Large intestine (tissue), 3 donors: ENCODE results near the gene CECR2. TPM values are rescaled to one million over a fixed set of nuclear protein-coding genes. Genes with fewer than 3 reads are reported as not detected.

ENCODE experiments used
- DNase-seq, 2 donors: peaks; one replicate each; pipeline versions ENCODE4 v3.0.0 to v3.0.0-alpha.2; 2013
- H3K27ac ChIP-seq: one replicate; pipeline ENCODE4 v1.5.1; 2013; ENCODE audit warnings: low read length
- H3K27me3 ChIP-seq: 2 replicates; pipeline ENCODE4 v1.6.1; 2013; ENCODE audit warnings: low read length; ENCODE audit not compliant: control insufficient read depth, insufficient read depth
- H3K36me3 ChIP-seq: 2 replicates; pipeline ENCODE4 v1.6.1; 2013; ENCODE audit warnings: low read length; ENCODE audit not compliant: control insufficient read depth, insufficient read depth
- H3K4me1 ChIP-seq: one replicate; pipeline ENCODE4 v1.6.1; 2013; ENCODE audit warnings: low read length; ENCODE audit not compliant: control insufficient read depth, insufficient read depth
- H3K4me3 ChIP-seq: one replicate; pipeline ENCODE4 v1.5.1; 2013; ENCODE audit warnings: low read length
- H3K9me3 ChIP-seq: one replicate; pipeline ENCODE4 v1.6.1; 2013; ENCODE audit warnings: mild to moderate bottlenecking, low read depth, low read length, moderate library complexity; ENCODE audit not compliant: control insufficient read depth
- whole genome bisulfite sequencing: methylation state at CpG from one replicate; pipeline ENCODE4 v1.1.5; 2013; ENCODE audit warnings: low lambda C conversion rate; ENCODE audit not compliant: insufficient coverage; 5-methylcytosine and 5-hydroxymethylcytosine counted together
- polyA plus RNA-seq: library from polyadenylated mRNA; unstranded; fragments of 120-200 nt; gene quantifications from one replicate; pipeline ENCODE4 v1.2.1, GENCODE V29; 2013

CECR2 gene
- polyA plus RNA-seq, 1 donor = 1.7 TPM

DNA sequence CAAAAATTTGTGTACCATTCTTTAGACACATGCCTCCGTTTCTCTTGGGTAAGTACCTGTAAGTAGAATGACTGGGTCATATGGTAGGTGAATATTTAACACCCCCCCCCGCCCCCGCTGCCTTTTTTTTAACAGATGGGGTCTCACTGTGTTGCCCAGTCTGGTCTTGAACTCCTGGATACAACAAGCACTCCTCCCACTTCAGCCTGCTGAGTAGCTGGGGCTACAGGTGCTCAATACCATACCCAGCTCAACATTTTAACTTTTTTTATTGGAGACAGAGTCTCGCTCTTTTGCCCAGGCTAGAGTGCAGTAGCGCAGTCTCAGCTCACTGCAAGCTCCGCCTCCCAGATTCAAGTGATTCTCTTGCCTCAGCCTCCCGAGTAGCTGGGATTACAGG, 32.5 kb downstream of the CECR2 start:
- WGBS = no CpG with 5 or more reads among the region's 7 CpGs
- no peaks in the 10 kb centered on the region for H3K36me3 ChIP-seq
- no peak for DNase-seq
- H3K27ac ChIP-seq = no peak overlapping the region
- H3K27me3 ChIP-seq = no peaks in the 10 kb centered on the region
- H3K9me3 ChIP-seq = no peaks in the 10 kb centered on the region
- H3K4me1 ChIP-seq = no peaks in the 10 kb centered on the region
- no peak overlapping the region for H3K4me3 ChIP-seq

DNA sequence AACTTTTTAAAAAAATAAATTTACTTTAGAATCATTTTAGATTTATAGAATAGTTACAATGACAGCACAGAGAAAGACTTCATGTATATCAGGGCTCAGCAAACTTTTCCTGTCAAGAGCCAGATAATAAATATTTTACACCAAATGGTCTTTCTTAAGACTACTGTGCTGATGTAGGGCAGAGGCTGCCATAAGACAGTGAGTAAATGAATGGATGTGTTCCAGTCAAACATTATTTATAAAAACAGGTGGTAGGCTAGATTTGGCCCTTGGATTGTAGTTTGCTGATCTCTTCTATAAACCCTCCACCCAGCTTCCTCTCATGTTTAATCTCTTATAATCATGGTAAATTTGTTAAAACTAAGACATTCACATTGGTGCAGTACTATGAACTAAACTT, 33.0 kb downstream of the CECR2 start:
- Histone ChIP-seq H3K36me3 (no peaks in the 10 kb centered on the region), H3K27ac (no peak overlapping the region), H3K9me3 (no peaks in the 10 kb centered on the region), H3K4me1 (no peaks in the 10 kb centered on the region), H3K4me3 (no peak overlapping the region), H3K27me3 (no peaks in the 10 kb centered on the region)
- no peak for DNase-seq

DNA sequence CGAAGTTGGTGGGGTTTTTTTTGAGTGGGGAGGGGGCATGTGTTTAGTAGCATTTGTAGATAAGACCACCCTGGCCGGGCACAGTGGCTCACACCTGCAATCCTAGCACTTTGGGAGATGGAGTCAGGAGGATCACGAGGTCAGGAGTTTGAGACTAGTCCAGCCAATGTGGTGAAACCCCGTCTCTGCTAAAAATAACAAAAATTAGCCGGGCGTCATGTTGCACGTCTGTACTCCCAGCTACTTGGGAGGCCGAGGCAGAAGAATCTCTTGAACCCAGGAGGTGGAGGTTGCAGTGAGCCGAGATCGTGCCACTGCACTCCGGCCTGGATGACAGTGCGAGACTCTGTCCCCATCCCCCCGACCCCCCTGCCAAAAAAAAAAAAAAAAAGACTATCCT, 34.6 kb downstream of the CECR2 start:
- WGBS = no CpG with 5 or more reads among the region's 13 CpGs
- DNase-seq = no peak
- H3K27ac ChIP-seq = no peak overlapping the region
- H3K27me3 ChIP-seq = no peaks in the 10 kb centered on the region
- H3K4me1 ChIP-seq = no peaks in the 10 kb centered on the region
- H3K4me3 ChIP-seq = no peak overlapping the region
- no peaks in the 10 kb centered on the region for H3K9me3 ChIP-seq
- H3K36me3 ChIP-seq = no peaks in the 10 kb centered on the region

DNA sequence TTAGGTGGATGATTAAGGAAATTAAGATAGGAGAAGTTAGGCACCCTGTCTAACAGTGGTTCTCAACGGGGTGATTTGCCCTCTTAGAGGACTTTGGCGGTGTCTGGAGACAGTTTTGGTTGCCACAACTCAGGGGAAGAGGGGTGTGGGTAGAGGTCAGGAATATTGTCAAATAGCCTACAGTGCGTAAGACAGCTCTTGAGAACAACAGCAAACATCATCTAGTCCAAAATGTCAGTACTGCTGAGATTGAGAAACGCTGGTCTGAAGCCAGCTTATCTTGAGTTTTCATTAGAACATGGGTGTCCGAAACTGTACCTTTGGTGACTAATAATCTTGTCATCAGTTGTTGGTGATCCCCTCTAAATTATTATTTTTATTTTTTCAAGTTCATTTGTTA, 38.4 kb downstream of the CECR2 start:
- Histone ChIP-seq H3K4me3 (no peak overlapping the region), H3K9me3 (no peaks in the 10 kb centered on the region), H3K36me3 (no peaks in the 10 kb centered on the region), H3K27ac (no peak overlapping the region), H3K27me3 (no peaks in the 10 kb centered on the region), H3K4me1 (no peaks in the 10 kb centered on the region)
- DNase-seq = no peak
- WGBS = 55% methylated on average over 2 of the region's 5 CpGs

DNA sequence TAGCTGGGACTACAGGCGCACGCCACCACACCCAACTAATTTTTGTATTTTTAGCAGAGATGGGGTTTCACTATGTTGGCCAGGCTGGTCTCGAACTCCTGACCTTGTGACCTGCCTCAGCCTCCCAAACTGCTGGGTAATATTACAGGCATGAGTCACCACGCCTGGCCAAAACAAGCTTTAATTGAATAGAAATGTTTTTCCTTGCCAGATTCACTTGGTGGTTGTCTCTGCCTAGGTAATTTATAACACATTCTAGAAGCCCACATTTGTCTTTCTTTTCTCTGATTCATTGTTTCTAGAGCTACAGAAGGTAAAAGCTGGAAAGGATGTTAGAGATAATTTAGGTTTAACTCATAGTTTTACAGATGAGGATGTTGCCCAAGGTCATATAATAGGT, 41.3 kb downstream of the CECR2 start:
- DNase-seq = no peak
- Histone ChIP-seq H3K27me3 (no peaks in the 10 kb centered on the region), H3K4me1 (no peaks in the 10 kb centered on the region), H3K9me3 (no peaks in the 10 kb centered on the region), H3K36me3 (no peaks in the 10 kb centered on the region), H3K4me3 (no peak overlapping the region), H3K27ac (no peak overlapping the region)
- no CpG with 5 or more reads among the region's 4 CpGs for WGBS

DNA sequence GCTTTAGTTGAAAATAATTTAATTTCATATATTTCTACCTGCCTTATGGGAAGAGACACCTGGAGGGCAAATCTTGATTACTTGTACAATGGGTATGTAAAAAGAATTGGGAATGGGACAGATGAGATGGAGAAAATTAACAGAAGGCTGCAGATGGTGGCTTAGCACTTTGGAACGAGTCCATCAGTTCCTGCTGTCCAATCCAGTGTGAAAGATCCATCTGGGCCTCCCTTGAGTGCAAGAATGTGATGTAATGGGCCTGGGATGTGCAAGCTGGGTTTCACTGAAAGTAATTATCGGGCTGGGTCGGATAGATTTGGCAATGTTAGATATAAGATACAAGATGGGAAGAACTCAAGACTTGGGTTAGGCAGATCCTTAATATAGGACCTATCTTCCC, 42.0 kb downstream of the CECR2 start:
- H3K27ac ChIP-seq = no peak overlapping the region
- no peaks in the 10 kb centered on the region for H3K36me3 ChIP-seq
- H3K9me3 ChIP-seq = no peaks in the 10 kb centered on the region
- H3K4me1 ChIP-seq = no peaks in the 10 kb centered on the region
- no CpG with 5 or more reads among the region's 3 CpGs for WGBS
- no peak overlapping the region for H3K4me3 ChIP-seq
- DNase-seq = no peak
- H3K27me3 ChIP-seq = no peaks in the 10 kb centered on the region

DNA sequence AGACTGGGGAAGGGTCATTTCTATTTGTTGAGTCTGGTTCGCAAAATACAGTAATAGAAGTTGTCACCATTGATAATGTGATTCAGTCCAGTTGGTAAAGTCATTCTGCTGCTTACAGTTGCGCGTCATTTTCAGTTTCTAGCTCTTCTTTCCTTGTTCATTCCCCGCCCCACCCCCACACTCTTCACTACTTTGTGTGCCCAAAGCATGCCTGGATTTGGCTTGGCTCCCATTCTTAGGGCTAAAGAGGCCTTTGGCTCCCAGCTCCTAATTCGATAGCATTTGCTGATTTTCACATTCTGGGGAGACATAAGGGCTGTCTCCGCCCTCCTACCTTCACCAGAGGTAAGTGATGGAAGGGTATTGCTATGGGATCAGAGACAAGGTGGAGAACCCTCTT, 43.0 kb downstream of the CECR2 start:
- no peak for DNase-seq
- Histone ChIP-seq H3K36me3 (no peaks in the 10 kb centered on the region), H3K4me1 (no peaks in the 10 kb centered on the region), H3K27me3 (no peaks in the 10 kb centered on the region), H3K9me3 (no peaks in the 10 kb centered on the region), H3K4me3 (no peak overlapping the region), H3K27ac (no peak overlapping the region)
- WGBS = no CpG with 5 or more reads among the region's 6 CpGs

DNA sequence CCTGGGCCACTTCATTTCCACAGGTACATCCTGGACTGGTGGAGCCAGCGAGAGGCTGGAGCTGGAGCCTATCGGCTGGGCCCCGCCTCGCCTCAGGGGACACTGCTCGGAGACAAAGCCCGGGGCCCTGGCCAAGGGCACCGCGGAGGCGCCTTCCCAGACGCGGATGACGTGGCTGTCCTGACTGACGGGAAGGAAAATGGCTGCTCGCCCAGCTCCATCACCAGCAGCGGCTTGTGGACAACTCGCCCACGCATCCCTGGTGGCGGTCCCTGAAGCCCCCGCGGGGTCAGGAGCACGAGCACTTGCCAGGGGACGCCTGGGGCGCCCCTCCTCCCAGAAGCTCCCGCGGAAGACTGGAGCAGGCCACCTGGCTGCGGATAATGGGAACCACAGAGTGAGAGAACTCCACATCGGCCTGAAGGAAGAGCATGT, 49.6 kb downstream of the CECR2 start:
- H3K9me3 ChIP-seq = no peaks in the 10 kb centered on the region
- H3K36me3 ChIP-seq = no peaks in the 10 kb centered on the region
- no peak overlapping the region for H3K4me3 ChIP-seq
- WGBS = no CpG with 5 or more reads among the region's 27 CpGs
- H3K27me3 ChIP-seq = no peaks in the 10 kb centered on the region
- DNase-seq = no peak
- no peaks in the 10 kb centered on the region for H3K4me1 ChIP-seq
- H3K27ac ChIP-seq = no peak overlapping the region

DNA sequence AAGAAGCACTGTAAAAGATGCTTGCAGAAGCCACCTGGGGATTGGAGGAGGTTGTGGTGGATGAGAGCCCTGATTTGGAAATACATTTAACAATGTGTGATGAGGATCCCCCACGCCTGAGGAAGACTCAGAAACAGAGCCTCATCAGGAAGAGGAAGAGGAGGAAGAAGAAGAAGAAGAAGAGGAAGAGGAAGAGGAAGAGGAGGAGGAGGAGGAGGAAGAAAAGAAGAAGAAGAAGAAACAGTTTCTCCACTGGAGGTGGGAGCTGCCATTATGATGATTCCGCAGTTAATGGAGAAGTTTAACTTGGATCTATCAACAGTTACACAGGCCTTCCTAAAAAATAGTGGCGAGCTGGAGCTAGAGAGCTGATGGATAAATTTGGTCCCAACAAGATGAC, 50.1 kb downstream of the CECR2 start:
- Histone ChIP-seq H3K27ac (no peak overlapping the region), H3K9me3 (no peaks in the 10 kb centered on the region), H3K27me3 (no peaks in the 10 kb centered on the region), H3K36me3 (no peaks in the 10 kb centered on the region), H3K4me1 (no peaks in the 10 kb centered on the region), H3K4me3 (no peak overlapping the region)
- DNase-seq = no peak
- 92% methylated on average over 2 of the region's 3 CpGs for WGBS

DNA sequence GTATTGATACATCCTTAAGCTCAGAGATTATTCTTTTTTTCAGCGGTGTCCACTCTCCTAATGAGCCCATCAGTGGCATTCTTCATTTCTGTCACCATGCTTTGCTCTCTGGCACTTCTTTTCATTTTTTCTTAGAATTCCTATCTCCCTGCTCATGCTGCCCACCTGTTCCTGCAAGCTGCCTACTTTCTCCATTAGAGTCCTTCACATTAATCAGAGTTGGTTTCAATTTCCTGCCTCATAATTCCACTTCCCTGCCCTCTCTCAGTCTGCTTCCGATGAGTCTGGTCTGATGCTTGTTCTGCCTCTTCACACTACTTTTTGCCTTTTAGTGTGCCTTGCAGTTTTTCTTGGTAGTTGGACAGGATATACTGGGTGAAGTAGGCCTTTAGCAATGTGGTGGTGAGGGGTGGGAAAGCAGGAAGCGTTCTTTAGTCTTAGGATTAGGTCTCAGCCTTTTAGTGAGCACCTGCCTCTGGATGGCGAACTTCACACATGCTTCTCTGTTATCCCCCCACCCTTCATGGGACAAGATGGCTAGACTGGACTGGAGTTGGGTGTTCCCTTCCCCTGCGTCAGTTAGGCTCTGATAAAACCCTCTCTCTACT, 53.6 kb downstream of the CECR2 start:
- no peaks in the 10 kb centered on the region for H3K36me3 ChIP-seq
- no peak overlapping the region for H3K27ac ChIP-seq
- WGBS = no CpG with 5 or more reads among the region's 5 CpGs

DNA sequence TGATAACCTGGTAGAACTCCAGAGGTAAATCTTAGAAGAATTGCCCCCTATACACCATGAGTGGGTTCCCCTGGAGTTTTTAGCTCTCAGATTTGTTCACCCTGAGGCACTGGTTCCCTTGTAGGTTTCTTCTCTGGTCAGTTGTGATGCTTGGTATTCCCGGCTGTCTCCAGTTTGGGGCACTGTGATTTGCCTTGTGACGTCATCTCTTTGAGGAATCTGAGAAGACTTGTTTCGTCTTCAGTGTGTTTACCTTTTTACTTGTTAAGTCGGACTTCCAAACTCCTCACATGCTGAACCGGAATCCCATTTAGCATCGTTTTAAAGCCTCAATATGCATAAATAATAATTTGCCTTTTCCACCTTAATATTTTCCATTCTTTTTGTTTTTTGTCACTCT, 54.4 kb downstream of the CECR2 start:
- WGBS = 88% methylated on average over 4 of the region's 6 CpGs
- no peak for DNase-seq
- Histone ChIP-seq H3K27ac (no peak overlapping the region), H3K4me3 (no peak overlapping the region), H3K9me3 (no peaks in the 10 kb centered on the region), H3K36me3 (no peaks in the 10 kb centered on the region), H3K27me3 (no peaks in the 10 kb centered on the region), H3K4me1 (no peaks in the 10 kb centered on the region)

More for the DNA sequence above, 53.6 kb downstream of the CECR2 start:
- DNase-seq = no peak
- Histone ChIP-seq H3K4me1 (no peaks in the 10 kb centered on the region), H3K4me3 (no peak overlapping the region), H3K9me3 (no peaks in the 10 kb centered on the region), H3K27me3 (no peaks in the 10 kb centered on the region)
